GM19395 (cell line): ENCODE data around the gene DHFR2.
"Not testable (repeated sequence)": the region's sequence is repeated elsewhere in the genome, so short reads cannot be mapped to it uniquely, and the experiment has no call there.

Experiments used
- ATAC-seq: cut with Tn5 transposase; IDR thresholded peaks from one replicate; pipeline ENCODE4 v1.9.1; 2021; ENCODE audit warnings: mild to moderate bottlenecking, moderate library complexity; ENCODE audit not compliant: unreplicated experiment

DHFR2 gene

GRCh38 chr3:94065819-94066480 lies 3.2 kb upstream of the DHFR2 start:
- no peak for ATAC-seq

DNA sequence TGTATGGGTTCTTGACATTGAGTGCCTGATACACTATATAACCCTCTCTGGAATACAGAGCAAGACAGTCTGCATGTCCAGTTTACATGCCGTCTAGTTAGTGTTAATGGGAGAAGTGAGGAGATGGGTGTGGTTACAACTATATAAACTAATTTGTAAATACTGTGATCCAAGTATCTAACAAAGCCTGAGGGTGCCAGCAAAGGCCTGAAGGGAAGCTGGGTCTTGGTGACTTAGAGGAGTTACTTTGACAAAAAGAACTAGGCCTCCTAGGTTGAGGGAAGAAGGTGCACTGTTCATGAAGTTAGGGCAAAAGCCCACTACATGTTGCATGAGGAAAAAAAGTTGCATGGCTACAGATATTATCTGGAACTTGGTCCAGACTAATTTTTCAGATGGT lies 2.4 kb upstream of the DHFR2 start:
- no peak for ATAC-seq

- no peak for ATAC-seq
These were observed 1.6 kb upstream of the DHFR2 start for GRCh38 chr3:94064243-94064860.

- ATAC-seq = no peak
These were observed 892 bp upstream of the DHFR2 start for GRCh38 chr3:94063496-94064119.

GRCh38 chr3:94061297-94061696 lies 1.4 kb downstream of the DHFR2 start:
- no peak for ATAC-seq

DNA sequence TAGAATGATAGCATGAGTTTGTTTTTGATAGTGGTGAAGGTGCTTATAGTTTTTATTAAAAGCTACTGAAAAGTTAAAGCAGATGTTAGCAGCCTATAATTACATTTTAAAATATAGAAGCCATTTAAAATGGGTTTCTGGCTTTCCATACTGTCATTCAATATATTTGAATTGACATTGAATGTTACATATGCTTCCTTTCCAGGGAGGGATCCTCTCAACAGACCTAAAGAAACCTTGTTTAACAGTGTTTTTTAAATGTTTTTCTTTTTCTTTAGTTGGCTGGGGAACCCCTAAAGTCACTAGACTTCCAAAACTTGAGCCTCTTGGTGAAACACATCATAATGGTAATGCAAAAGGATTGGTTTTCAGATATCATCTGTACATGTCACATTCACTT lies 12.2 kb downstream of the DHFR2 start:
- no peak for ATAC-seq

DNA sequence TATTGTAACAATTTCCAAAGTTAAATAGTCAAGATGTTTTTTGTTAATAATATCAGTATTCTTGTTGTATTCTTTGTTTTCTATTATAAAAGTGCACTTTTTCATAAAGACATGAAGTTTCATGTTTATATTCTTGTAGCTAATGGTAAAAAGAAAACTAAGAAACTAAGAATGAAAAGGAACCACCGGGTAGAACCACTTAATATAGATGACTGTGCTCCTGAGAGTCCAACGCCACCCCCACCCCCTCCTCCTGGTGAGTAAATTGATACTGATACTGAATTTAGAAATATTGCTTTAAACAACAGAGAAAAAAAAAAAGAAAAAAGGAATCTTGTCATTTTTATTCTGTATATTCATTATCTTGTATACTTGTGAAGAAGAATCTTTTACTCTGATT lies 13.4 kb downstream of the DHFR2 start:
- no peak for ATAC-seq

GRCh38 chr3:94046533-94046932 lies 16.2 kb downstream of the DHFR2 start:
- no peak for ATAC-seq

GRCh38 chr3:94044100-94044936 lies 18.4 kb downstream of the DHFR2 start:
- ATAC-seq = not testable (repeated sequence)

GRCh38 chr3:94043285-94043684 lies 19.4 kb downstream of the DHFR2 start:
- ATAC-seq = no peak

GRCh38 chr3:94036909-94037507 lies 25.7 kb downstream of the DHFR2 start:
- ATAC-seq = peak; percentile 82

GRCh38 chr3:94028093-94028837 lies 34.5 kb downstream of the DHFR2 start, which contains the start of gene STX19:
Gene STX19, minus strand, starts transcription at chr3:94028597. Its CDS starts 13,328 bp downstream, at chr3:94015269.
- no peak for ATAC-seq

DNA sequence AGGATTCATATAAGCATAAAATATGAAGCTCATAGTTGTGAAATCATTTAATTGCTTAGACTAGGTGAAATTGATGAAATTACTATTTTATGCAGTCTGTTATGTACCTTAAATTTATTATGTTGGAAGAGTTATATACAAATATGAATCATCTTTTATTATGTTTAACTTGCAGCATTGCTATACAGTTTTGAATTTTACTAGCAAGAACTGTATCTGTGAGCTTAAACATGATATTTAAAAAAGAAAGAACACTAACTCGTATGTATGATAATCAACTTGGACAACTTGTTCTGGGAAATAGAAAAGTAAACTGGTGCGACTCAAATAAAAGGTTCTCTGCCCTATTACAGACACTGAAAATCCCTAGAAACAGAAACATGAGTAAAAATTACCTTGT lies 36.1 kb downstream of the DHFR2 start:
- ATAC-seq = no peak

DNA sequence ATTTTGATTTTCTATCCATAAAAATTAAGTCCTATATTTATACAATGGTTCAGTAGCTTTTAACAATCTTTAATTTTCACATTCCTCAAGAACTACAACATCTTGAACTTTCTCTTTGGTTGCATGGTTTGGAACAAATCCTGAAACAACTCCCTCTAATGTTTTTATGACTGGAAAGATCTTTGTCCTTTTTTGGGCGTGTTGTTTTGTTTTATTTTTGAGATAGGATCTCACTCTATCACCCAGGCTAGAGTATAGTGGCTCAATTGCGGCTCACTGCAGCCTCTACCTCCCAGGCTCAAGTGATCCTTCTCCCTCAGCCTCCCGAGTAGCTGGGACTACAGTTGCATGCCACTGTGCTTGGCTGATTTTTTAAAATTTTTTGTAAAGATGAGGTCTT lies 38.3 kb downstream of the DHFR2 start:
- no peak for ATAC-seq

- ATAC-seq = no peak
These were observed 42.4 kb downstream of the DHFR2 start for GRCh38 chr3:94020293-94020692.

GRCh38 chr3:94019659-94020058 lies 43.1 kb downstream of the DHFR2 start:
- ATAC-seq = no peak

GRCh38 chr3:94015025-94015424 lies 47.7 kb downstream of the DHFR2 start:
- ATAC-seq = no peak

DNA sequence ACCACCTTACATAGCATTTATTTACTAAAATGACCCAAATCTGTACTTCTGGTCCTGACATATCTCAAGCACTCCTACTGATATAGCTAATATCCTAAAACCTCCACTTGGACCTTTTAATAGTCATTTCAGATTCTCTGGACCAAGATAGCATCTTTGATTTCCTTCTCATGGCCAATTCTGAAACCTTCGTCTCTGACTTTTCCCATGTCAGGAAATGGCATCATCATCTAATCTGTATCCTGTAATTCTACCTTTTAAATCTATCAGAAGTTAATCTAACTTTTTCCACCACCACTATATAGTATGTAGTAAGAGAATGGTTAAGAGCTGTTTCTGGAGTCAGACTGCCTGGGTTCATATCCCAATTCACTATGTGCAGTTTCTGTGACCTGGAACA lies 50.5 kb downstream of the DHFR2 start:
- ATAC-seq = no peak

GRCh38 chr3:94011233-94011711 lies 51.4 kb downstream of the DHFR2 start:
- ATAC-seq = no peak

GRCh38 chr3:94009608-94010007 lies 53.1 kb downstream of the DHFR2 start:
- ATAC-seq = no peak
